Neural progenitor cell (in vitro differentiated cells): Measurements from ENCODE around the gene ATP1A4.

Source experiments
- EZH2 ChIP-seq: fragments of 200-600 bp; sonication (generic); IDR thresholded peaks from 2 replicates; pipeline ENCODE4 v1.6.1; 2017; ENCODE audit warnings: antibody characterized with exemption, mild to moderate bottlenecking, moderate library complexity
- EZH2phosphoT487 ChIP-seq: fragments of 200-600 bp; sonication (generic); IDR thresholded peaks from 2 replicates; pipeline ENCODE4 v1.6.1; 2017; ENCODE audit warnings: antibody characterized with exemption
- TF ChIP-seq, protein P1 (sequence below): fragments of 200-600 bp; sonication (generic); IDR thresholded peaks from 2 replicates; pipeline ENCODE4 v1.5.1; 2017; ENCODE audit warnings: antibody characterized with exemption, mild to moderate bottlenecking

DNA sequence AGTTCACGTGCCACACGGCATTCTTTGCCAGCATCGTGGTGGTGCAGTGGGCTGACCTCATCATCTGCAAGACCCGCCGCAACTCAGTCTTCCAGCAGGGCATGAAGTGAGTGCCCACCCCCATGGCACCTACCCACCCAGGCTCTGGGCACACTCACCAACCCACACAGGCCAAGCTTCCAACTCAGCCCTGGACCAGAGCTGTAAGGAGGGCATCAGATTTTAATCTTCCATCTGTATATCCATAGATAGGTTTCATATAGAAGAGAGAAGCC lies 14.5 kb upstream of the ATP1A4 start:
- TF ChIP-seq EZH2phosphoT487 (no peak), EZH2 (no peak)
- TF ChIP-seq, protein P1, sequence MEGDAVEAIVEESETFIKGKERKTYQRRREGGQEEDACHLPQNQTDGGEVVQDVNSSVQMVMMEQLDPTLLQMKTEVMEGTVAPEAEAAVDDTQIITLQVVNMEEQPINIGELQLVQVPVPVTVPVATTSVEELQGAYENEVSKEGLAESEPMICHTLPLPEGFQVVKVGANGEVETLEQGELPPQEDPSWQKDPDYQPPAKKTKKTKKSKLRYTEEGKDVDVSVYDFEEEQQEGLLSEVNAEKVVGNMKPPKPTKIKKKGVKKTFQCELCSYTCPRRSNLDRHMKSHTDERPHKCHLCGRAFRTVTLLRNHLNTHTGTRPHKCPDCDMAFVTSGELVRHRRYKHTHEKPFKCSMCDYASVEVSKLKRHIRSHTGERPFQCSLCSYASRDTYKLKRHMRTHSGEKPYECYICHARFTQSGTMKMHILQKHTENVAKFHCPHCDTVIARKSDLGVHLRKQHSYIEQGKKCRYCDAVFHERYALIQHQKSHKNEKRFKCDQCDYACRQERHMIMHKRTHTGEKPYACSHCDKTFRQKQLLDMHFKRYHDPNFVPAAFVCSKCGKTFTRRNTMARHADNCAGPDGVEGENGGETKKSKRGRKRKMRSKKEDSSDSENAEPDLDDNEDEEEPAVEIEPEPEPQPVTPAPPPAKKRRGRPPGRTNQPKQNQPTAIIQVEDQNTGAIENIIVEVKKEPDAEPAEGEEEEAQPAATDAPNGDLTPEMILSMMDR: no peak
